SIG-M5 (cell line): ENCODE data around the gene ST6GAL1.
"Not testable (repeated sequence)": the region's sequence is repeated elsewhere in the genome, so short reads cannot be mapped to it uniquely, and the experiment has no call there.

Experiments
- DNase-seq: peaks from one replicate; lab custom pipeline; 2025; lab: John Stamatoyannopoulos, UW

The ST6GAL1 gene

GRCh38 chr3:186930143-186930640 is at the start of gene ST6GAL1:
ST6GAL1 (plus strand) TSS chr3:186930526; CDS start chr3:187042704, 112,178 bp downstream.
- DNase-seq, result peak; percentile 22

GRCh38 chr3:186882150-186882524 is 48.2 kb upstream of the ST6GAL1 start:
- DNase-seq, result peak; percentile 20

- DNase-seq, result peak; percentile 25
Measured at GRCh38 chr3:186882881-186883685, 47.2 kb upstream of the ST6GAL1 start.

GRCh38 chr3:186883686-186884058 is 46.7 kb upstream of the ST6GAL1 start:
- no peak for DNase-seq

GRCh38 chr3:186884868-186885267 is 45.5 kb upstream of the ST6GAL1 start:
- not testable (repeated sequence) for DNase-seq

- DNase-seq, result no peak
Measured at GRCh38 chr3:186886202-186886981, 43.9 kb upstream of the ST6GAL1 start.

- not testable (repeated sequence) for DNase-seq
Measured at GRCh38 chr3:186887507-186887938, 42.8 kb upstream of the ST6GAL1 start.

- no peak for DNase-seq
Measured at GRCh38 chr3:186888569-186888968, 41.8 kb upstream of the ST6GAL1 start.

- not testable (repeated sequence) for DNase-seq
Measured at GRCh38 chr3:186889698-186890097, 40.6 kb upstream of the ST6GAL1 start.

GRCh38 chr3:186890911-186891310 is 39.4 kb upstream of the ST6GAL1 start:
- DNase-seq, result no peak

- not testable (repeated sequence) for DNase-seq
Measured at GRCh38 chr3:186893071-186893470, 37.3 kb upstream of the ST6GAL1 start.

- no peak for DNase-seq
Measured at GRCh38 chr3:186895406-186895805, 34.9 kb upstream of the ST6GAL1 start.

- DNase-seq, result no peak
Measured at GRCh38 chr3:186896006-186896405, 34.3 kb upstream of the ST6GAL1 start.

GRCh38 chr3:186896875-186897274 is 33.5 kb upstream of the ST6GAL1 start:
- DNase-seq, result no peak

- no peak for DNase-seq
Measured at GRCh38 chr3:186901135-186901734, 29.1 kb upstream of the ST6GAL1 start.

- no peak for DNase-seq
Measured at GRCh38 chr3:186902154-186902553, 28.2 kb upstream of the ST6GAL1 start.

- no peak for DNase-seq
Measured at GRCh38 chr3:186902713-186903112, 27.6 kb upstream of the ST6GAL1 start.

GRCh38 chr3:186903676-186904075 is 26.6 kb upstream of the ST6GAL1 start:
- not testable (repeated sequence) for DNase-seq

GRCh38 chr3:186907075-186907474 is 23.3 kb upstream of the ST6GAL1 start:
- DNase-seq, result not testable (repeated sequence)

- DNase-seq, result no peak
Measured at GRCh38 chr3:186909078-186909853, 21.1 kb upstream of the ST6GAL1 start.
